K562 (cell line): ENCODE results near the gene NRSN2. TPM values are rescaled to one million over a fixed set of nuclear protein-coding genes. Genes with fewer than 3 reads are reported as not detected.

Experiments
- BCLAF1 ChIP-seq, 2 experiments: fragments of 450-650 bp in 1 of 2; IDR thresholded peaks; 2 replicates each; pipeline ENCODE4 v1.6.1; 2011 to 2017; ENCODE audit warnings: low read depth in 2 of 2, antibody characterized with exemption in 1 of 2, borderline replicate concordance in 1 of 2, low read length in 1 of 2, mild to moderate bottlenecking in 1 of 2, mixed read lengths in 1 of 2; ENCODE audit not compliant: control insufficient read depth in 1 of 2
- CHD2 ChIP-seq: IDR thresholded peaks from 2 replicates; pipeline ENCODE4 v1.6.1; 2011; ENCODE audit warnings: low read depth, low read length
- CREB5 ChIP-seq: fragments of 250-450 bp; sonication (Bioruptor Pico); IDR thresholded peaks from 2 replicates; pipeline ENCODE4 v1.5.0; 2020; ENCODE audit warnings: mild to moderate bottlenecking
- EP300 ChIP-seq: IDR thresholded peaks from 2 replicates; pipeline ENCODE4 v1.6.1; 2012; ENCODE audit warnings: low read length, improper control_type of control experiment
- ETV6 ChIP-seq, 3 experiments: fragments of 150-350 bp in 1 of 3; sonication (generic) in 1 of 3; formaldehyde crosslinking in 1 of 3; IDR thresholded peaks; 2 replicates each; pipeline versions ENCODE4 v1.6.1 to v1.8.0; 2014 to 2022; ENCODE audit warnings: borderline replicate concordance in 2 of 3, low read depth in 2 of 3, antibody characterized with exemption in 1 of 3, low read length in 1 of 3, mild to moderate bottlenecking in 1 of 3, missing genetic modification reagents in 1 of 3
- KHSRP ChIP-seq: fragments of 450-650 bp; IDR thresholded peaks from 2 replicates; pipeline ENCODE4 v1.6.1; 2017
- KLF16 ChIP-seq: IDR thresholded peaks from 2 replicates; pipeline ENCODE4 v1.6.1; 2016; ENCODE audit warnings: antibody characterized with exemption
- MAX ChIP-seq: sonication (generic); formaldehyde crosslinking; IDR thresholded peaks from 2 replicates; pipeline ENCODE4 v1.9.0; 2022; ENCODE audit warnings: mild to moderate bottlenecking, missing genetic modification reagents
- PCBP1 ChIP-seq: fragments of 200-400 bp; formaldehyde crosslinking; IDR thresholded peaks from 2 replicates; pipeline ENCODE4 v1.6.1; 2018; ENCODE audit warnings: mild to moderate bottlenecking, low read depth, low read length; ENCODE audit not compliant: poor library complexity, severe bottlenecking
- SFPQ ChIP-seq: fragments of 200-400 bp; formaldehyde crosslinking; IDR thresholded peaks from 2 replicates; pipeline ENCODE4 v1.6.1; 2017; ENCODE audit warnings: mild to moderate bottlenecking, low read depth, low read length, moderate library complexity
- THRB ChIP-seq: fragments of 450-650 bp; formaldehyde crosslinking; conservative IDR thresholded peaks from 2 replicates; pipeline ENCODE4 v1.4.0; 2022; ENCODE audit warnings: mild to moderate bottlenecking, missing genetic modification characterization
- ZNF592 ChIP-seq: fragments of 450-650 bp; IDR thresholded peaks from 2 replicates; pipeline ENCODE4 v1.6.1; 2017; ENCODE audit warnings: antibody characterized with exemption, mild to moderate bottlenecking
- polyA plus RNA-seq, 8 experiments: library from polyadenylated mRNA; depleted of rRNA in 4 of 8; stranded (reverse) in 5 of 8; unstranded in 3 of 8; fragments of >200 nt; fragmentation: Nextera tagmentation in 2 of 8; fragmentation: Illumina TruSeq in 1 of 8; extraction: Ambion mirVana in 2 of 8; extraction: Trizol in 1 of 8; gene quantifications; 2 replicates each; pipeline versions ENCODE4 v1.2.1 to v1.2.3, GENCODE V29; 2011 to 2014; ENCODE audit warnings: inconsistent platforms in 1 of 8, missing spikeins in 1 of 8
- total RNA-seq, 7 experiments: library from RNA; depleted of rRNA in 6 of 7; stranded (reverse); fragments of >200 nt in 6 of 7; fragmentation: Illumina TruSeq in 2 of 7; extraction: Trizol in 2 of 7; gene quantifications; 2 replicates each; pipeline versions ENCODE4 v1.2.1 to v1.2.3, GENCODE V29; 2011 to 2021; ENCODE audit warnings: low replicate concordance in 1 of 7

NRSN2 gene
- total and polyA plus RNA-seq, 9 of the 15 experiments (the other 6 are each of a cell fraction or from before 2014, with no cell fraction given) = 7.5 to 29.7 (median 11.1) TPM

GRCh38 chr20:371755-372542, 25.0 kb downstream of the NRSN2 start (continued):
- no peak for TF ChIP-seq ETV6 (IDR thresholded peaks at IDR 0.05; ENCODE audit: borderline replicate concordance in 1 of 2, low read depth in 2 of 2, low read length in 1 of 2)
- TF ChIP-seq ETV6 (CRISPR knock-in tag; IDR thresholded peaks at IDR 0.05; ENCODE audit: borderline replicate concordance) = no peak
- no peak for TF ChIP-seq BCLAF1 (IDR thresholded peaks at IDR 0.05; ENCODE audit: borderline replicate concordance in 1 of 2, control insufficient read depth in 1 of 2, low read depth in 2 of 2, low read length in 1 of 2)
- TF ChIP-seq THRB (CRISPR knock-in tag) = 0 out of 2 replicates have a peak, but pooled peaks have one; percentile 30
- peak; percentile 36; the same call in 1 of the 2 replicates for TF ChIP-seq CHD2
- no peak for TF ChIP-seq CREB5 (CRISPR knock-in tag)
- no peak for TF ChIP-seq SFPQ
- no peak for TF ChIP-seq KHSRP
- no peak for TF ChIP-seq KLF16
- TF ChIP-seq EP300 = peak; percentile 98
- no peak for TF ChIP-seq PCBP1
- peak; percentile 10 for TF ChIP-seq MAX (CRISPR knock-in tag)
- peak; percentile 96 for TF ChIP-seq ZNF592
